Activated CD4-positive, alpha-beta T cell treated with anti-CD3 and anti-CD28 coated beads for 24 hours (primary cell): ENCODE measurements around the gene AMD1.
"Not testable (repeated sequence)": the region's sequence is repeated elsewhere in the genome, so short reads cannot be mapped to it uniquely, and the experiment has no call there.

Experiments used
- DNase-seq, 2 donors: peaks; one replicate each; pipeline ENCODE4 v3.0.0-alpha.2; 2020; ENCODE audit warnings: low read depth in 2 of 2

Gene AMD1

GRCh38 chr6:110877569-110877968 lies 3.0 kb downstream of the AMD1 start:
- no peak for DNase-seq

DNA sequence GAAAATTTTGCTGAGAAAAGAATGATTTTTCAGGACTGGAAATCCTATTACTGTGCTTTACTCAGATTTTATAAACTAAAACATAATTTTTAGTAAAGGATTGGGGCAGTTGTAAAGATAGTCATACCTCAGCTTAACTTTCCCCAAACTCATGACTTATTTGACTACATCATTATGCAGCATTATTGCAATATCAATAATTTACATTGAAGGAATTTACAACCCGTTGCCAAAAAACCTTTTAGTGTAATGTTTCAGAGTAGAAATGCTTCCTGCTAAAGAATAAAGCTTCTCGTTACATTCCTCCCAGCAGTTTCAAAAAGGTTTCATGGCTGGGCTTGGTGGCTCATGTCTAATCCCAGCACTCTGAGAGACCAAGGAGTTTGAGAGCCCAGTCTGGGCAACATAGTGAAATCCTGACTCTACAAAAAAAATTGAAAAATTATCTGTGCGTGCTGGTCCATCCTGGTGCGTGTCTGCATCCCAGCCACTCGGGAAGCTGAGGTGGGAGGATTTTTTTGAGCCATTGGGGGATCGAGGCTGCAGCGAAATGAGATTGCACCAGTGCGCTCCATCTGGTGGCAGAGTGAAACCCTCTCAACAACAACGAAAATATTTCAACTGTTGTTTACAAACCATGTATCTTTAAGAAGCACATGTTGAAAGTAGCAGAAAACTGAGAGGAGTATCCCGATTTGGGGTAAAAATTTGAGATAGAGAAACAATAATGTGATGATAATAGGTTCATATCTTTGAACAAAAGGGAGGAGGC lies 4.4 kb downstream of the AMD1 start:
- no peak for DNase-seq

DNA sequence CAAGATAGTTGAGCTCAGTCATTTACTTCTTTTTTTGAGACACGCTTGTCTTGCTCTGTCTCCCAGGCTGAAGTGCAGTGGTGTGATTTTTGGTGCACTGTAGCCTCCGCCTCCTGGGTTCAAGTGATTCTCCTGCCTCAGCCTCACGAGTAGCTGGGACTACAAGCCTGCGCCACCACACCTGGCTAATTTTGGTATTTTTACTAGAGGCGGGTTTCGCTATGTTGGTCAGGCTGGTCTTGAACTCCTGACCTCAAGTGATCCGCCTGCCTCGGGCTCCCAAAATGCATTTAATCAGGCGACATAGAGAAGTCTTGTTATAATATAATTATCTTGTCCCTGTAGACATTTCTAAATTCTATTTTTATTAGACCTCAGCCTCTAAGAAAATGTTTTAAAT lies 6.1 kb downstream of the AMD1 start:
- no peak for DNase-seq

DNA sequence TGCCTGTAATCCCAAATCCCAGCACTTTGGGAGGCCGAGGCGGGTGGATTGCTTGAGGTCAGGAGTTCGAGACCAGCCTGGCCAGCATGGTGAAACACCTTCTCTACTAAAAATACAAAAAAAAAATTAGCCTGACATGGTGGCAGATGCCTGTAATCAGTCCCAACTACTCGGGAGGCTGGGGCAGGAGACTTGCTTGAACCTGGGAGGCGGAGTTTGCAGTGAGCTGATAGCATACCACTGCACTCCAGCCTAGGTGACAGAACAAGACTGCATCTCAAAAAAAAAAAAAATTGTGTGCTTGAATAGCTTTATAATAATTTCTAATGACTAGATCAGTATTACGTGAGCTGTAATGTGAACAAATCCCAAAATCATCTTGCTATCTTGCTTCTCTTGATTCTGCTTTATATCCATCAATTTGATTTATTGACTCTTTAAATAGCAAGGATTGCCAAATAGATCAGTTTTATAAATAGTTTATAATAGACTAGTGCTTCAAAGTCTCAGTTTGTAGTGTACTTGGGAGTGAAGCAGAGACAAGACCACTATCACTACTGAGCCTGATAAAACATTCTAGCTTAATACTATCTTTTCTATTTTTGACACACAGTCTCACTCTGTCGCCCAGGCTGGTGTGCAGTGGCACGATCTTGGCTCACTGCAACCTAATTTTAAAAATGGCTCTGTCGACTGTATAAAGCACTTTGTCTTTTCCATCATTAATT lies 7.1 kb downstream of the AMD1 start:
- DNase-seq: no peak

DNA sequence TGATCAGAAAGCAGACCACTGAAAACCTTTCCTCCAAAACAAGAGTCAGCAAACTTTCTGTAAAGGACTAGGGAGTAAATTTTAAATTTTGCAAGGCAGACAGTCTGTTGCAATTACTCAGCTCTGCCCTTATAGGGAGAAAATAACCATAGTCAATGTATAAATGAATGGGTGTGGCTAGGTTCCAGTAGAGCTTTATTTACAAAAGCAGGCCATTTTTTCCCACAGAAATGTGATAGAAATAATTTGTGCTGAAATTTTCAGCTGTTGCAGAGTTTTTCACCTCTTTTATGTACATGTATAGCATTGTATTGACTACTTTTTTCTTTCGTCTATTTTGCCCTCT lies 7.7 kb downstream of the AMD1 start:
- DNase-seq: no peak

- DNase-seq: no peak
These were observed 8.4 kb downstream of the AMD1 start for GRCh38 chr6:110882824-110883554.

DNA sequence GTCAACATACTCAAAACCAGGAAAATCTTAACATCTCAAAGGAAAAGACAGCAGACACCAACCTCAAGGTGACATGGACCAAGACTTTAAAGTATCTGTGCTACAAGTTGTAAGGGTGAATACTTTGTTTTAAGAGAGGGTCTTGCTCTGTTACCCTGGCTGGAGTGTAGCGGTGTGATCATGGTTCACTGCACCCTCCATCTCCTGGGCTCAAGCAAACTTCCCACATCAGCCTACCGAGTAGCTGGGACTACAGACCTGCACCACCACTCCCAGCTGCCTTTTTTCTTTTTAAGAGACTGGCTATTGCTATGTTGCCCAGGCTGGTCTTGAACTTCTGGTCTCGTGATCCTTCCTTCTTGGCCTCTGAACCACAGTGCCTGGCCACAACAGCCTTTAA lies 9.7 kb downstream of the AMD1 start:
- DNase-seq: no peak

DNA sequence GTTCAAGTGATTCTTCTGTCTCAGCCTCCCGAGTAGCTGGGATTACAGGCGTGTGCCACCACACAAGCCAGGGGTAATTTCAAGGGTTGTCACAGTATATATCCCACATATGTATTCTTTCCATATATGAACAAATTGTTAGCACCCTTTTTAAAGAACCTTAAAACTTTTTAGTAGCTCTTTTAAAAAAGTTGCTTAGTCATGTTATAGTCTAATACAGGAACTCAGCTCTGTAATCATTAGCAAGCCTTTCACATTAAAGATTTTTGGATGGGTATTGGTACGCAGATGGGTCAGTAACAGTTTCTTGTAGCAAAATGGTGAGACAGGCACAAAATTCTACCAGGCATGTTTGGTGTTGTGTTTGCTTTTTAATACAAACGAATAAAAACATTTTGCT lies 10.9 kb downstream of the AMD1 start:
- DNase-seq: no peak

DNA sequence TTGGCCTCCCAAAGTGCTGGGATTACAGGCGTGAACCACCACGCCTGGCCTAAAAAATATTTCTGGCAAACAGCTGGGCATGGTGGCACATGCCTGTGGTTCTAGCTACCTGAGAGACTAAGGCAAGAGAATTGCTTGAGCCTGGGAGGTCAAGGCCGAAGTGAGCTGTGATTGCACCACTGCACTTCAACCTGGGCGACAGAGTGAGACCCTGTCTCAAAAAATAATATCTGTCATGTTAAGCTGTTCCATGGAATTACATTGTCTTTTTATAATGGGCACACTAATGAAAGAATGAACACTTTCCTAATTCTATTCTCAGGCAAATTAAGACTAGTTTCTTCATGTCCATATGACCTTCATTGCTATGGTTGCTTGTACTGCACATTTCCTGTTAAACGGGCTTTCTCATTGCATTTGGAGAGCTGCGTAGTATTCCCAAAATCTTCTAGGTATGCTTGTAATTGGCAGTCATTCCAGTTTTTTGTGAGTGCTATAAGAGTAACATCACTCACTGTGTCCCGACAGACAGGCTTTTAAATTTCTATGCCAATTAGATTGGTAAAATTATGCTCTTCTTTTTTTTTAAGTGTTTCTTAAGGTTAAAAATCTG lies 12.1 kb downstream of the AMD1 start:
- DNase-seq: no peak

DNA sequence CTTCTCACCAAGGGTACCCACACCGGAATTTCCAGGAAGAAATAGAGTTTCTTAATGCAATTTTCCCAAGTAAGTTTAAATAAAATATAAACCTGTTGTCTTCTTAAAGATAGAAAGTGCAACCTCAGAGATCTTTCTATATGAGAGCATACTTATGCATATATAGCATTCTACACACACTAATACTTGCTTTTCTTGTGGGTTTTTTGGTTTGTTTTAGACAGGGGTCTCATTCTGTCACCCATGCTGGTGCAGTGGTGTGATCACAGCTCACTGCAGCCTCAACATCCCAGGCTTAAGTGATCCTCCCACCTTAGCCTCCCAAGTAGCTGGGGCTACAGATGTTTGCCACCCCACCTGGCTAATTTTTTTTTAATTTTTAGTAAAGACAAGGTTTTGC lies 15.7 kb downstream of the AMD1 start:
- no peak for DNase-seq

- no peak for DNase-seq
These were observed 21.5 kb downstream of the AMD1 start for GRCh38 chr6:110895907-110896608.

GRCh38 chr6:110897433-110897832 lies 22.8 kb downstream of the AMD1 start:
- no peak for DNase-seq

DNA sequence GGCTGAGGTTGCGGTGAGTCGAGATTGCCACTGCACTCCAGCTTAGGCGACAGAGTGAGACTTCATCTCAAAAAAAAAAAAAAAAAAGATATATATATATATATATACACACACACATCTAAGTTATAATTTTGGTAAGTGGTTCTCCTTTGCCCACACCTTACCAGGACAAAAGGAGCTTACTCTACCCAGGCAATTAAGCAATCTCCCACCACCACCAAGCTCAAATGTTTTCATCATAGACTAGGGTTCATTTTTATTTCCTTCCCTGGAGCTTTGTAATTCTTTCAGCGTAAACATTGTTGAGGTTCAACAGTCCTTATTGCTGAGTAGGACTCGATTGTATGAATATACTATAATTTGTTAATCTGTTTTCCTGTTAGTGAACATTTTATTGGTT lies 23.5 kb downstream of the AMD1 start:
- no peak for DNase-seq

DNA sequence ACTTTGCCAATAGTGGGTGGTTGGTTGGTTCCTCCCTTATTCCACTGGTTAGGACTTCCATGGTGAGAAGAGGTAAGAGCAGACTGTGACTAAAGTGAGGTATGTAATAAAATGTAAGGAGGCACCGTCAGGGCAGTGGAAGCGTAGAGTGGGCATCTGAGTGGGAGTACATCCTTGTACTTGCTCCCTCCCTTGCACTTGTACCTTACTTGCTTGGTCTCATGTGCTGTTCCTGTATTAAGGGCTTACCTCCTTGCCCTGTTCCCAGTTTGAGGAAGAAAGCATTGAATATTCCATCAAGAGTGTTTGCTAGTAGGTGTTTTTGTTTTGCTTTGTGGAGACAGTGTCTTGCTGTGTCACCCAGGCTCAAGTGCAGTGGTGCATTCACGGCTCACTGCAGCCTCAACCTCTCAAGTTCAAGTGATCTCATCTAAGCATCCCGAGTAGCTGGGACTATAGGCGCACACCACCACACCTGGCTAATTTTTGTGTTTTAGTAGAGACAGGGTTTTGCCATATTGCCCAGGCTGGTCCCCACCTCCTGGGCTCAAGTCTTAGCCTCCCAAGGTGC lies 25.5 kb downstream of the AMD1 start:
- no peak for DNase-seq

DNA sequence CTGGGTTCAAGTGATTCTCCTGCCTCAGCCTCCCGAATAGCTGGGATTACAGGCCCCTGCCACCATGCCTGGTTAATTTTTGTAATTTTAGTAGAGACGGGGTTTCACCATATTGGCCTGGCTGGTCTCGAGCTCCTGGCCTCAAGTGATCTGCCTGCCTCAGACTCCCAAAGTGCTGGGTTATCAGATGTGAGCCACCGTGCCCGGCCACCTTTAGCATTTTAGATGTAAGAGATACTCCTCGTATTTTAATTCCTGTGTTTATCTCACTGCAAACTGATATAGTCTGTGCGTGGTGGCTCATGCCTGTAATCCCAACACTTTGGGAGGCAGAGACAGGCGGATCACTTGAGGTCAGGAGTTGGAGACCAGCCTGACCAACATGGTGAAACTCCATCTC lies 27.0 kb downstream of the AMD1 start:
- DNase-seq: not testable (repeated sequence)

GRCh38 chr6:110902091-110902490 lies 27.5 kb downstream of the AMD1 start:
- no peak for DNase-seq

DNA sequence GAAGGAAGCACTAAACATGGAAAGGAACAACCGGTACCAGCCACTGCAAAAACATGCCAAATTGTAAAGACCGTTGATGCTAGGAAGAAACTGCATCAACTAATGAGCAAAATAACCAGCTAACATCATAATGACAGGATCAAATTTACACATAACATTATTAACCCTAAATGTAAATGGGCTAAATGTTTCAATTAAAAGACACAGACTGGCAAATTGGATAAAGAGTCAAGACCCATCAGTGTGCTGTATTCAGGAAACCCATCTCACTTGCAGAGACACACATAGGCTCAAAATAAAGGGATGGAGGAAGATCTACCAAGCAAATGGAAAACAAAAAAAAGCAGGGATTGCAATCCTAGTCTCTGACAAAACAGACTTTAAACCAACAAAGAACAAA lies 31.7 kb downstream of the AMD1 start:
- not testable (repeated sequence) for DNase-seq

- DNase-seq: no peak
These were observed 56.2 kb downstream of the AMD1 start for GRCh38 chr6:110930781-110931180.

- no peak for DNase-seq
These were observed 59.3 kb downstream of the AMD1 start for GRCh38 chr6:110933912-110934311.

DNA sequence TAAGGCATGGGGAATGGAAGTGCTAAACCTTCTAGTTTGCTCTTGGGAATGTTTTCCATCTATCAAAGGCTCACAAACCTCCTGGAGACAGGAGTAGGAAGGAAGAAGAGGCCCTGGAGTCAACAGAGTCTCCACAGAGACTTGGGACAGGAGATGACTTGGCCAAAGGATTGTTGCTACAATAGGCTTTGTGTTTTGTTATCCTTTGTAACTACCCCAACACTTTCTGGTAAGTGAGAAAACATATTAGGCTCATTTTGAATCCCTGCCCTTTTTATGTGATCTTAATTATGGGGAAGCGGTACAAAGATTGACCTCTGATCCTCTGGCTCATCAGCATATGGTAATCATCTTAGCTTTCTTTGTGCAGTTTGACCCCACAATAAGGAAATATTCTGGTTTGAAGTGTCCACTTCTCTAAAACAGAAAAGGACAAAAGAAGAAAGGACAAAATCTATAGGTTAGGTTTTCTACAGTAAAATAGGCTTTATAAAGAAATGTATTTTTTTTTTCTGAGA lies 59.9 kb downstream of the AMD1 start:
- DNase-seq: no peak

DNA sequence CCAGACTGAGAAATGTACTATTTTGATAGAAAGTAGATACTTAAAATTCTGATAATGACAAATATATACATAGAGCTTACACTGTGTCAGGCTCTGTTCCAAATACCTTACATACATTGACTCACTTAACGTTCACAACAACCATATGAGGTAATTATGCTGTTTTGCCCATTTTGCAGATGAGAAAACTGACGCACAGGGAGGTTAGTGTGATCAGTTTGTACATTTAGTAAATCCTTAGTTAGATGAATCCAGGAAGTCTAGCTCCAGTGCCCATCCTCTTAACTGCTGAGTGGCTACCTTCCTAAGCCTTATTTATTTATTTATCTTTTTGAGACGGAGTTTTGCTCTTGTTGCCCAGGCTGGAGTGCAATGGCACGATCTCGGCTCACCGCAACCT lies 60.6 kb downstream of the AMD1 start:
- no peak for DNase-seq
